H1 (cell line): ENCODE results near the gene DGKD. TPM values are rescaled to one million over a fixed set of nuclear protein-coding genes. Genes with fewer than 3 reads are reported as not detected.

Source experiments
- CTCF ChIA-PET: fragments of 300-600 bp; sonication (Branson Sonifier 250); formaldehyde crosslinking; loops from one replicate; lab custom pipeline; 2021; ENCODE audit not compliant: partially characterized antibody; lab: Charles Lee
- POLR2A ChIA-PET: fragments of 300-600 bp; sonication (Branson Sonifier 250); formaldehyde crosslinking; loops from one replicate; lab custom pipeline; 2021; ENCODE audit warnings: inconsistent platforms; ENCODE audit not compliant: partially characterized antibody; lab: Charles Lee
- DNase-seq, 2 experiments: peaks; one replicate each; pipeline versions ENCODE4 v3.0.0 to v3.0.0-alpha.2; 2010 to 2022; ENCODE audit warnings: low spot score in 2 of 2, low read depth in 1 of 2, mixed read lengths in 1 of 2
- FAIRE-seq: peaks from 2 replicates; lab custom pipeline; 2011; peaks lifted over from hg19 to GRCh38; lab: Jason Lieb, UNC
- H2AFZ ChIP-seq: 2 replicates; pipeline ENCODE4 v1.8.1; 2012; ENCODE audit warnings: low read length, inconsistent platforms
- H2AK5ac ChIP-seq: 2 replicates; pipeline ENCODE4 v1.6.1; 2013; ENCODE audit warnings: low read depth, low read length
- H2BK120ac ChIP-seq: replicated peaks from 2 replicates; pipeline ENCODE3; 2013; ENCODE audit warnings: low read depth, low read length, inconsistent platforms
- H2BK12ac ChIP-seq: 2 replicates; pipeline ENCODE4 v1.6.1; 2013; ENCODE audit warnings: low read depth, low read length
- H2BK15ac ChIP-seq: 2 replicates; pipeline ENCODE4 v1.6.1; 2013; ENCODE audit warnings: low read length
- H2BK20ac ChIP-seq: 2 replicates; pipeline ENCODE4 v1.6.1; 2013; ENCODE audit warnings: low read length
- H2BK5ac ChIP-seq: 2 replicates; pipeline ENCODE4 v1.6.1; 2013; ENCODE audit warnings: low read depth, low read length
- H3K14ac ChIP-seq: 2 replicates; pipeline ENCODE4 v1.6.1; 2013; ENCODE audit warnings: inconsistent platforms; ENCODE audit not compliant: insufficient read length
- H3K18ac ChIP-seq: 2 replicates; pipeline ENCODE4 v1.6.1; 2013; ENCODE audit warnings: low read length; ENCODE audit errors: extremely low read depth
- H3K23ac ChIP-seq: 2 replicates; pipeline ENCODE4 v1.6.1; 2013; ENCODE audit warnings: inconsistent platforms; ENCODE audit not compliant: insufficient read length
- H3K23me2 ChIP-seq: 2 replicates; pipeline ENCODE4 v1.6.1; 2013; ENCODE audit warnings: low read depth, low read length
- H3K27ac ChIP-seq: 2 replicates; pipeline ENCODE4 v1.6.1; 2011; ENCODE audit warnings: low read depth, low read length, inconsistent platforms
- H3K27me3 ChIP-seq, 4 experiments: replicated peaks in 1 of 4; 1 replicate in 1 of 4; 2 replicates in 3 of 4; pipeline versions ENCODE4 v1.6.1 to v1.8.1; 2011 to 2013; ENCODE audit warnings: low read length in 3 of 4, mild to moderate bottlenecking in 3 of 4, inconsistent platforms in 2 of 4, mixed read lengths in 2 of 4, moderate library complexity in 1 of 4; ENCODE audit not compliant: control insufficient read depth in 3 of 4, insufficient read depth in 3 of 4; ENCODE audit errors: extremely low read depth in 1 of 4
- H3K36me3 ChIP-seq, 4 experiments: 2 replicates each; pipeline versions ENCODE4 v1.6.1 to v1.8.1; 2011 to 2013; ENCODE audit warnings: mild to moderate bottlenecking in 4 of 4, low read length in 3 of 4, moderate library complexity in 2 of 4, control low read depth in 1 of 4, inconsistent platforms in 1 of 4; ENCODE audit not compliant: insufficient read depth in 4 of 4, control insufficient read depth in 2 of 4
- H3K4ac ChIP-seq: replicated peaks from 2 replicates; pipeline ENCODE3; 2013; ENCODE audit warnings: low read length, low read depth, mixed read lengths, inconsistent platforms; ENCODE audit not compliant: insufficient read length
- H3K4me1 ChIP-seq, 4 experiments: replicated peaks in 1 of 4; 1 replicate in 1 of 4; 2 replicates in 3 of 4; pipeline versions ENCODE4 v1.6.1 to v1.8.1; 2011 to 2013; ENCODE audit warnings: low read length in 3 of 4, inconsistent platforms in 2 of 4, mixed read lengths in 1 of 4; ENCODE audit not compliant: insufficient read depth in 4 of 4, control insufficient read depth in 3 of 4
- H3K4me2 ChIP-seq, 2 experiments: 2 replicates each; pipeline versions ENCODE4 v1.6.1 to v1.8.1; 2011 to 2013; ENCODE audit warnings: low read depth in 2 of 2, low read length in 2 of 2, control low read depth in 1 of 2, inconsistent platforms in 1 of 2, mild to moderate bottlenecking in 1 of 2; ENCODE audit not compliant: insufficient read depth in 1 of 2
- H3K4me3 ChIP-seq, 4 experiments: fragments of 200-600, 300-600 bp in 1 of 4; sonication (generic), shearing (Covaris generic), sonication (Bioruptor Twin) in 1 of 4; 2 replicates each; pipeline versions ENCODE4 v1.5.1 to v1.8.1; 2011 to 2016; ENCODE audit warnings: low read length in 4 of 4, low read depth in 3 of 4, control low read depth in 2 of 4, inconsistent platforms in 2 of 4, mild to moderate bottlenecking in 2 of 4, mixed read lengths in 1 of 4, moderate library complexity in 1 of 4; ENCODE audit not compliant: insufficient read depth in 2 of 4; ENCODE audit errors: extremely low read depth in 1 of 4
- H3K56ac ChIP-seq: replicated peaks from 2 replicates; pipeline ENCODE3; 2013; ENCODE audit warnings: low read depth, mild to moderate bottlenecking, mixed read lengths, low read length, inconsistent platforms; ENCODE audit not compliant: insufficient read length
- H3K79me1 ChIP-seq: 2 replicates; pipeline ENCODE4 v1.6.1; 2013; ENCODE audit warnings: low read depth, low read length, control low read depth
- H3K79me2 ChIP-seq, 2 experiments: 2 replicates each; pipeline versions ENCODE4 v1.6.1 to v1.8.1; 2012 to 2013; ENCODE audit warnings: low read length in 2 of 2, mild to moderate bottlenecking in 2 of 2, inconsistent platforms in 1 of 2; ENCODE audit not compliant: insufficient read depth in 2 of 2, control insufficient read depth in 1 of 2
- H3K9ac ChIP-seq, 4 experiments: replicated peaks in 1 of 4; 1 replicate in 1 of 4; 2 replicates in 3 of 4; pipeline versions ENCODE4 v1.6.1 to v1.8.1; 2011 to 2013; ENCODE audit warnings: low read depth in 3 of 4, low read length in 3 of 4, control low read depth in 2 of 4, mild to moderate bottlenecking in 2 of 4, moderate library complexity in 2 of 4, inconsistent platforms in 1 of 4; ENCODE audit errors: extremely low read depth in 1 of 4
- H3K9me3 ChIP-seq, 2 experiments: 2 replicates each; pipeline versions ENCODE4 v1.6.1 to v1.8.1; 2012 to 2013; ENCODE audit warnings: mild to moderate bottlenecking in 2 of 2, moderate library complexity in 2 of 2, control low read depth in 1 of 2, inconsistent platforms in 1 of 2, low read depth in 1 of 2, low read length in 1 of 2, mixed read lengths in 1 of 2; ENCODE audit not compliant: insufficient read depth in 2 of 2
- H4K20me1 ChIP-seq, 2 experiments: replicated peaks in 1 of 2; 2 replicates each; pipeline versions ENCODE3 to v1.8.1; 2011 to 2013; ENCODE audit warnings: inconsistent platforms in 2 of 2, low read length in 2 of 2, mild to moderate bottlenecking in 1 of 2; ENCODE audit not compliant: insufficient read depth in 2 of 2, control insufficient read depth in 1 of 2
- H4K5ac ChIP-seq: 2 replicates; pipeline ENCODE4 v1.6.1; 2013; ENCODE audit warnings: low read length, low read depth, mixed read lengths, inconsistent platforms; ENCODE audit not compliant: insufficient read length
- H4K8ac ChIP-seq: 2 replicates; pipeline ENCODE4 v1.8.0; 2013; ENCODE audit warnings: mild to moderate bottlenecking, moderate library complexity, low read length, inconsistent platforms; ENCODE audit not compliant: insufficient read depth; ENCODE audit errors: extremely low read depth
- H4K91ac ChIP-seq: replicated peaks from 2 replicates; pipeline ENCODE3; 2013; ENCODE audit warnings: low read length, mixed read lengths, inconsistent platforms; ENCODE audit not compliant: insufficient read length
- BACH1 ChIP-seq: IDR thresholded peaks from 2 replicates; pipeline ENCODE4 v1.6.1; 2012; ENCODE audit warnings: low read length, improper control_type of control experiment
- BRCA1 ChIP-seq: IDR thresholded peaks from 2 replicates; pipeline ENCODE4 v1.6.1; 2012; ENCODE audit warnings: low read depth, low read length, improper control_type of control experiment
- CBX5 ChIP-seq: fragments of 300-800, 300-1000 bp; sonication (generic); IDR thresholded peaks from 2 replicates; pipeline ENCODE4 v1.7.1; 2016; ENCODE audit warnings: antibody characterized with exemption, low read length, low read depth
- HDAC2 ChIP-seq, 2 experiments: fragments of 300-600 bp in 1 of 2; sonication (generic) in 1 of 2; IDR thresholded peaks; 2 replicates each; pipeline ENCODE4 v1.6.1; 2011 to 2012; ENCODE audit warnings: low read depth in 2 of 2, low read length in 2 of 2, mild to moderate bottlenecking in 2 of 2, moderate library complexity in 2 of 2, borderline replicate concordance in 1 of 2, inconsistent platforms in 1 of 2
- MAFK ChIP-seq: IDR thresholded peaks from 2 replicates; pipeline ENCODE4 v1.6.1; 2012; ENCODE audit warnings: low read depth, mild to moderate bottlenecking, improper control_type of control experiment, low read length
- POLR2AphosphoS5 ChIP-seq: IDR thresholded peaks from 2 replicates; pipeline ENCODE4 v1.6.1; 2011; ENCODE audit warnings: low read depth, low read length
- RBBP5 ChIP-seq: IDR thresholded peaks from 2 replicates; pipeline ENCODE4 v1.7.1; 2012; ENCODE audit warnings: low read depth, mild to moderate bottlenecking, inconsistent platforms, low read length, moderate library complexity, borderline replicate concordance
- SP1 ChIP-seq: IDR thresholded peaks from 2 replicates; pipeline ENCODE4 v1.6.1; 2011; ENCODE audit warnings: low read depth, low read length
- TAF1 ChIP-seq: IDR thresholded peaks from 2 replicates; pipeline ENCODE4 v1.6.1; 2011; ENCODE audit warnings: mild to moderate bottlenecking, low read depth, low read length
- WGBS, 2 experiments: shearing (Covaris generic) in 1 of 2; methylation state at CpG; one replicate each; pipeline versions ENCODE4 v1.1.6 to v1.1.7; 2013 to 2015; ENCODE audit warnings: low lambda C conversion rate in 2 of 2, mixed read lengths in 2 of 2, inconsistent platforms in 1 of 2, low coverage in 1 of 2, missing lambda C conversion rate in 1 of 2; ENCODE audit not compliant: insufficient replicate concordance in 2 of 2, insufficient coverage in 1 of 2, insufficient read length in 1 of 2; ENCODE audit errors: extremely low coverage in 1 of 2, missing lambda C conversion rate in 1 of 2; 5-methylcytosine and 5-hydroxymethylcytosine counted together
- polyA plus RNA-seq, 7 experiments: library from polyadenylated mRNA; depleted of rRNA in 3 of 7; stranded (reverse) in 5 of 7; unstranded in 2 of 7; fragments of >200 nt in 5 of 7; fragments of 200-250 nt in 2 of 7; gene quantifications; 1 replicate in 5 of 7; 2 replicates in 1 of 7; 4 replicates in 1 of 7; pipeline versions ENCODE4 v1.2.1 to v1.2.3, GENCODE V29; 2011 to 2013; ENCODE audit warnings: missing spikeins in 2 of 7, mixed read lengths in 2 of 7
- total RNA-seq: library from RNA; stranded (reverse); fragmentation: NEBNext Ultra II Directional; extraction: Animal tissue kit (Norgen Biotek cat#: 25700); gene quantifications from 2 replicates; pipeline ENCODE4 v1.2.1, GENCODE V29; 2021

The DGKD gene
- total and polyA plus RNA-seq, 2 of the 8 experiments (the other 6 are each of a cell fraction or from before 2014, with no cell fraction given) = 7.7 to 30.9 TPM

DNA sequence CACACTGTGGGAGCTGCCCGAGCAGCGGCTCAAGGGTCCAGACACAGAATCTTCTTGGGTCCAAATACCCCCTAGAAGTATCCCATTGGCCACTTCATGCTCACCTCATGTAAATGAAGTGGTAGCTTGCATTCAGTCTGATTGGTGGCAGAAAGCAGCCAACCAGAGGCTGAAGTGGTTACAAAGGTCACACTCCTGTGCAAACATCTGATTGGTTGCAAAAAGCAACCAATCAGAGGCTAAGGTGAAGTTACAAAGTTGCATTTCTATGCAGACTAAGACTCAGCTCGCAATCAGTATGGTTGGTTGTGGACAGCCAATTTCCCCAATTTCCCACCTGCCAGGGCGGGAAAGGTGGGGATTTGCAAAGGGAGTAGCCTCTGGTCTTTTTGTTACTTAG, 94.3 kb downstream of the DGKD start:
- H3K79me1 ChIP-seq = no peaks in the 10 kb centered on the region
- no peak overlapping the region for H3K56ac ChIP-seq
- no peaks in the 10 kb centered on the region; a peak in 1 of 7 replicates for H3K4me1 ChIP-seq
- H4K5ac ChIP-seq = no peak overlapping the region
- H2BK5ac ChIP-seq = no peak overlapping the region
- H3K9me3 ChIP-seq = no peaks in the 10 kb centered on the region
- no peak overlapping the region for H2BK20ac ChIP-seq
- H2AK5ac ChIP-seq = no peak overlapping the region
- H3K9ac ChIP-seq = no peak overlapping the region
- H3K23ac ChIP-seq = no peak overlapping the region
- H3K4me2 ChIP-seq = no peak overlapping the region
- no peak overlapping the region for H4K8ac ChIP-seq
- no peak overlapping the region for H2BK15ac ChIP-seq
- no peak overlapping the region for H2BK120ac ChIP-seq
- DNase-seq = no peak
- ChIA-PET CTCF (interaction anchor here (0.8 to 3.5 kb wide), 44 partner anchors 10 to 480 kb away, joined by 3 to 35 read pairs (median 4); partner anchors contain the start of gene UGT1A5), POLR2A (interaction anchor here (0.6 kb wide), 1 partner anchor 384 kb away, joined by 3 read pairs; no protein-coding TSS in a partner anchor)
- H3K4ac ChIP-seq = no peak overlapping the region
- H4K91ac ChIP-seq = no peak overlapping the region
- H3K14ac ChIP-seq = no peak overlapping the region
- H3K36me3 ChIP-seq = peaks cover 0 to 4% (median 0%) of the 10 kb centered on the region in 4 experiments; a peak in 2 of 8 replicates
- no peak overlapping the region for H2AFZ ChIP-seq
- no peaks in the 10 kb centered on the region for H3K79me2 ChIP-seq
- H3K23me2 ChIP-seq = no peaks in the 10 kb centered on the region
- FAIRE-seq = no peak
- peaks cover 0 to 3% of the 10 kb centered on the region in 2 experiments for H4K20me1 ChIP-seq
- H3K4me3 ChIP-seq = no peak overlapping the region
- no peaks in the 10 kb centered on the region for H3K27me3 ChIP-seq
- WGBS, 2 experiments = 92% methylated on average over 4 of the region's 4 CpGs; no CpG with 5 or more reads in 1 of the 2 experiments
- no peak overlapping the region for H2BK12ac ChIP-seq
- no peak overlapping the region for H3K18ac ChIP-seq
- H3K27ac ChIP-seq = no peak overlapping the region
- TF ChIP-seq CBX5 (no peak), BACH1 (no peak), TAF1 (no peak), HDAC2 (IDR thresholded peaks at IDR 0.05; ENCODE audit: borderline replicate concordance in 1 of 2, low read depth in 2 of 2, low read length in 2 of 2) (no peak), SP1 (no peak), POLR2AphosphoS5 (no peak), MAFK (no peak), BRCA1 (no peak), RBBP5 (no peak)
